NB4 (cell line): ENCODE measurements around the gene ABLIM2.
"Not testable (repeated sequence)": the region's sequence is repeated elsewhere in the genome, so short reads cannot be mapped to it uniquely, and the experiment has no call there.

Experiments
- DNase-seq: peaks from one replicate; pipeline ENCODE4 v3.0.0; 2010; ENCODE audit warnings: low read depth
- H3K4me3 ChIP-seq: one replicate; pipeline ENCODE4 v1.5.1; 2011; ENCODE audit warnings: mild to moderate bottlenecking, low read depth, low read length, moderate library complexity
- CTCF ChIP-seq: IDR thresholded peaks from one replicate; pipeline ENCODE4 v1.5.1; 2012; ENCODE audit warnings: low read depth, low read length
- MYC ChIP-seq: IDR thresholded peaks from 2 replicates; pipeline ENCODE4 v1.6.1; 2011; ENCODE audit warnings: low read depth, low read length
- POLR2A ChIP-seq: IDR thresholded peaks from 2 replicates; pipeline ENCODE4 v1.6.1; 2011; ENCODE audit warnings: mild to moderate bottlenecking; ENCODE audit not compliant: insufficient read length; ENCODE audit errors: extremely low read depth
- TF ChIP-seq, protein P1 (sequence below): IDR thresholded peaks from 2 replicates; pipeline ENCODE4 v1.6.1; 2011; ENCODE audit warnings: low read depth, low read length

Gene ABLIM2

DNA sequence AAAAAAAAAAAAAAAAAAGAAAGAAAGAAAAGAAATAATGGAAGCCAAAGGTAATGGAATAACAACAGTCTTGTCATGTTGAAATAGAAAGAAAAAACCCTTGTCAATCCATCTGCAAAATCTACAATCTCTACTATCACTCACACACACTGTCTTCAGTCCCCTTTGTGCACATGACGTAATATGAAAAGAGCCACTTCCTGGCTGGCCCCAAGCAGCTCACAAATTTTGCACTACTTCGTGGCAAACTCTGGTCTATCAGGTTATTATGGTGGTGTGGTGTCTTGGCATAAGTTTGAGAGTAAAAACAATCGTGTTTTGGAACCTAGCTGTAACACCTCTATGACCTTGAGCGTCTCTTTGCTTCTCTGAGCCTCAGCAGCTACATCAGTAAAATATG lies 210.7 kb downstream of the ABLIM2 start:
- TF ChIP-seq CTCF = no peak
- TF ChIP-seq POLR2A = no peak
- no peak for TF ChIP-seq MYC
- TF ChIP-seq, protein P1, sequence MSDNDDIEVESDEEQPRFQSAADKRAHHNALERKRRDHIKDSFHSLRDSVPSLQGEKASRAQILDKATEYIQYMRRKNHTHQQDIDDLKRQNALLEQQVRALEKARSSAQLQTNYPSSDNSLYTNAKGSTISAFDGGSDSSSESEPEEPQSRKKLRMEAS = no peak
- H3K4me3 ChIP-seq = no peak overlapping the region
- no peak for DNase-seq

DNA sequence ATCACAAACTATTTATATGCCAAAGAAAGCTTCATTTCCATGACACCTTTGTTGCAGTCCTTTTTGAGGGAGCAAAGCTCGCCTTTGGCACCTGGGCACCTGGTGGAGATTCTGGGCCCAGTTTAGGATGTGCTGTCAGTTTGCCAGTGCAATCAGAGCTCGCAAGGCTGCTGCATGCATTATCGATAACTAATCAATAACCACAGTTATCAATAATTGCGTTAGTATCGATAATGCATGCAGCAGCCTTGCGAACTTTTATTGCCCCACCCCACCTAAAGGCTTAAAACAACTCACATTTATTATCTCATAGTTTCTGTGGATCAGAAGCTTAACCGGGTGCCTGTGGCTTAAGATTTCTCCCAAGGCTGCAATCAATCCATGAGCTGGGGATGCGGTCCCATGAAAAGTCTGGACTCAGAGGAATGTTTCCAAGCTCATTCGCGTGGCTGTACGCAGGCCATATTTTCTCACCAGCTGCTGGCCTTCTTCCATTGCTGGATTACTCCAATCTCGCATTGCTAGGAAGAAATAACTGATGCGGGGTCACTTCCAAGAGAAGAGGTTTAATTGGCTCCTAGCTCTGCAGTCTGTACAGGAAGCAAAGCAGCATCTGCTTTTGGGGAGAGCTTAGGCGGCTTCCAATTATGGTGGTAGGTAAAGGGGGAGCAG lies 212.8 kb downstream of the ABLIM2 start:
- DNase-seq = no peak
- TF ChIP-seq, protein P1 = no peak
- TF ChIP-seq POLR2A = no peak
- TF ChIP-seq CTCF = no peak
- no peak for TF ChIP-seq MYC
- no peak overlapping the region for H3K4me3 ChIP-seq

- H3K4me3 ChIP-seq = no peak overlapping the region
- no peak for DNase-seq
- TF ChIP-seq POLR2A = no peak
- no peak for TF ChIP-seq CTCF
- no peak for TF ChIP-seq MYC
- TF ChIP-seq, protein P1 = no peak
Measured at GRCh38 chr4:7944599-7945220, 213.9 kb downstream of the ABLIM2 start.

- H3K4me3 ChIP-seq, DNase-seq: not testable (repeated sequence)
Measured at GRCh38 chr4:7943688-7944087, 214.9 kb downstream of the ABLIM2 start.

DNA sequence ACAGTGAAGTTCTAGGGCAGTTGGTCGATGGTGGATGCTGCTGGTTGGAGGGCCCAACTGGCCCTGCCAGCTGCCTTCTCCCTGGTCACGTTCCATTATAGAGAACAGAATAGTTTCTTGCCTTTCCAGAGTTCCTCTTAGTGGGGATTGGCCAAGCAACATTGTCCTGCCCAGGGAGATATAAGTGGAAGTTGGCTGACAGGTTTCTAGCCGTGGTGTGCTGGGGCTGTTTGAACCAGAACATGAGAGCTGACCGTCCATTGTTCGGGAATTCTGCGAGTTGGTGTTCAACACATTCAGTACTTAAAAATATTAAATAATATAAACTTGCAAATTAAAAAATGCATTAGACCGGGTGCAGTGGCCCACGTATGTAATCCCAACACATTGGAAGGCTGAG lies 215.4 kb downstream of the ABLIM2 start:
- TF ChIP-seq, protein P1 = no peak
- no peak for TF ChIP-seq POLR2A
- TF ChIP-seq CTCF = no peak
- TF ChIP-seq MYC = no peak
- DNase-seq = no peak
- no peak overlapping the region for H3K4me3 ChIP-seq

- no peak for TF ChIP-seq CTCF
- no peak for TF ChIP-seq POLR2A
- TF ChIP-seq, protein P1 = no peak
- TF ChIP-seq MYC = no peak
- no peak overlapping the region for H3K4me3 ChIP-seq
- no peak for DNase-seq
Measured at GRCh38 chr4:7941965-7942496, 216.6 kb downstream of the ABLIM2 start.
